Ishikawa (cell line): ENCODE measurements around the gene EBF4.

Experiments used
- CEBPB ChIP-seq: IDR thresholded peaks from 2 replicates; pipeline ENCODE4 v1.6.1; 2012
- CREB1 ChIP-seq: IDR thresholded peaks from 2 replicates; pipeline ENCODE4 v1.6.1; 2012; ENCODE audit warnings: low read depth
- EGR1 ChIP-seq: IDR thresholded peaks from 2 replicates; pipeline ENCODE4 v1.6.1; 2012
- EP300 ChIP-seq: IDR thresholded peaks from 2 replicates; pipeline ENCODE4 v1.6.1; 2012; ENCODE audit warnings: borderline replicate concordance
- FOXM1 ChIP-seq: IDR thresholded peaks from 2 replicates; pipeline ENCODE4 v1.6.1; 2012; ENCODE audit warnings: low read depth, borderline replicate concordance
- MAX ChIP-seq: IDR thresholded peaks from 2 replicates; pipeline ENCODE4 v1.6.1; 2012
- NFIC ChIP-seq: IDR thresholded peaks from 2 replicates; pipeline ENCODE4 v1.6.1; 2012
- RAD21 ChIP-seq: IDR thresholded peaks from 2 replicates; pipeline ENCODE4 v1.6.1; 2012; ENCODE audit warnings: low read depth
- REST ChIP-seq: IDR thresholded peaks from 2 replicates; pipeline ENCODE4 v1.6.1; 2012; ENCODE audit warnings: low read depth, mild to moderate bottlenecking
- TAF1 ChIP-seq: IDR thresholded peaks from 2 replicates; pipeline ENCODE4 v1.6.1; 2012; ENCODE audit warnings: low read depth, mild to moderate bottlenecking
- TCF12 ChIP-seq: IDR thresholded peaks from 2 replicates; pipeline ENCODE4 v1.6.1; 2012; ENCODE audit warnings: low read depth
- TEAD4 ChIP-seq: IDR thresholded peaks from 2 replicates; pipeline ENCODE4 v1.6.1; 2012
- USF1 ChIP-seq: IDR thresholded peaks from 2 replicates; pipeline ENCODE4 v1.6.1; 2012
- YY1 ChIP-seq: IDR thresholded peaks from 2 replicates; pipeline ENCODE4 v1.6.1; 2012; ENCODE audit warnings: low read depth
- ZBTB7A ChIP-seq: IDR thresholded peaks from 2 replicates; pipeline ENCODE4 v1.6.1; 2012; ENCODE audit warnings: low read depth

EBF4 gene

GRCh38 chr20:2796011-2796660 lies 103.6 kb downstream of the EBF4 start:
- TF ChIP-seq TAF1 (no peak), ZBTB7A (no peak), NFIC (no peak), CREB1 (no peak), EGR1 (no peak), EP300 (no peak)

GRCh38 chr20:2797136-2797983 lies 104.8 kb downstream of the EBF4 start:
- TF ChIP-seq YY1, result no peak
- no peak for TF ChIP-seq ZBTB7A
- no peak for TF ChIP-seq RAD21
- TF ChIP-seq EP300, result no peak
- no peak for TF ChIP-seq EGR1
- TF ChIP-seq TAF1, result no peak
- TF ChIP-seq MAX, result no peak
- no peak for TF ChIP-seq FOXM1
- TF ChIP-seq TCF12, result no peak

- TF ChIP-seq YY1 (no peak), ZBTB7A (no peak)
Measured at GRCh38 chr20:2798095-2798805, 105.7 kb downstream of the EBF4 start.

- no peak for TF ChIP-seq EGR1
- no peak for TF ChIP-seq RAD21
- TF ChIP-seq MAX, result no peak
- TF ChIP-seq NFIC, result peak; percentile 40; the same call in 1 of the 2 replicates
- no peak for TF ChIP-seq TEAD4
- no peak for TF ChIP-seq YY1
- TF ChIP-seq CREB1, result no peak
Measured at GRCh38 chr20:2798814-2799213, 106.2 kb downstream of the EBF4 start.

- TF ChIP-seq RAD21 (no peak), REST (no peak), TAF1 (no peak), FOXM1 (no peak), NFIC (no peak), EP300 (no peak)
Measured at GRCh38 chr20:2799271-2799670, 106.7 kb downstream of the EBF4 start.

GRCh38 chr20:2799688-2800520 lies 107.3 kb downstream of the EBF4 start:
- no peak for TF ChIP-seq FOXM1
- TF ChIP-seq MAX, result no peak
- TF ChIP-seq EP300, result no peak
- no peak for TF ChIP-seq USF1
- TF ChIP-seq EGR1, result no peak
- TF ChIP-seq NFIC, result no peak

- no peak for TF ChIP-seq REST
- no peak for TF ChIP-seq NFIC
- TF ChIP-seq EP300, result no peak
- no peak for TF ChIP-seq ZBTB7A
- no peak for TF ChIP-seq FOXM1
- no peak for TF ChIP-seq TCF12
- no peak for TF ChIP-seq YY1
- no peak for TF ChIP-seq USF1
- TF ChIP-seq CEBPB, result no peak
- TF ChIP-seq TEAD4, result no peak
- no peak for TF ChIP-seq RAD21
- no peak for TF ChIP-seq MAX
- no peak for TF ChIP-seq TAF1
- TF ChIP-seq CREB1, result no peak
- no peak for TF ChIP-seq EGR1
Measured at GRCh38 chr20:2800521-2801285, 108.1 kb downstream of the EBF4 start, which contains the start of gene CPXM1. Gene CPXM1 (minus strand): TSS chr20:2800627. CDS start chr20:2800572, 55 bp downstream.
